Memory B cell (primary cell): ENCODE data around the gene CLDN3.
"Not testable (repeated sequence)": the region's sequence is repeated elsewhere in the genome, so short reads cannot be mapped to it uniquely, and the experiment has no call there.

Experiments
- ATAC-seq: fragments of 150-1000 bp; cut with Tn5 transposase; 2 replicates; pipeline ENCODE4 v1.10.0; 2021; ENCODE audit warnings: low read depth, mild to moderate bottlenecking, moderate library complexity
- DNase-seq, 2 donors: peaks; one replicate each; pipeline ENCODE4 v3.0.0; 2022; ENCODE audit warnings: low spot score in 2 of 2
- H3K27ac Mint-ChIP-seq: one replicate; pipeline ENCODE4 v1.8.0; 2022; ENCODE audit warnings: mild to moderate bottlenecking, moderate library complexity, mixed read lengths
- H3K27me3 Mint-ChIP-seq: one replicate; pipeline ENCODE4 v1.8.0; 2022; ENCODE audit warnings: mixed read lengths
- H3K36me3 Mint-ChIP-seq: one replicate; pipeline ENCODE4 v1.8.0; 2022; ENCODE audit warnings: mild to moderate bottlenecking, mixed read lengths
- H3K4me1 Mint-ChIP-seq: one replicate; pipeline ENCODE4 v1.8.0; 2022; ENCODE audit warnings: mixed read lengths
- H3K4me3 Mint-ChIP-seq: one replicate; pipeline ENCODE4 v1.8.0; 2022; ENCODE audit warnings: mild to moderate bottlenecking, moderate library complexity, mixed read lengths
- H3K9me3 Mint-ChIP-seq: one replicate; pipeline ENCODE4 v1.8.0; 2022; ENCODE audit warnings: mixed read lengths

CLDN3 gene

DNA sequence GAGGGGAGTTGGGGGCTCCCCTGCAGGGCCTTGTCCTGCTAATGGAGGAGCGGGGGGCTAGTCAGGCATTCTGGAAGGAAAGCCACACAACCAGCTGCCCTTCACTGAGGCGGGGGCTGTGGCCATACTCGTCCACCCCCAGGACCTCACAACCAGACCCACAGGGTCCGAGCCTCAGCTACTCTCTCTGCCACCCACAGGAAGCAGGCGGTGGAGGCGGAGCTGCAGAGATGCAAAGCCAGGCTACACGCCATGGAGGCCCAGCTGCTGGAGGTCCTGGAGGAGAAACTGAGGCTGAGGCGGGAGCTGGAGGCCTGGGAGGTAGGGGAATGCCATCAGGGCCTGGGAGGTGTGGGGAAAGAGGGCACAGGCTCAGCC, 34.6 kb downstream of the CLDN3 start:
- H3K4me1 Mint-ChIP-seq = peaks cover 9% of the 10 kb centered on the region
- no peak overlapping the region for H3K27ac Mint-ChIP-seq
- DNase-seq = no peak
- no peaks in the 10 kb centered on the region for H3K27me3 Mint-ChIP-seq
- no peak overlapping the region for H3K4me3 Mint-ChIP-seq
- no peaks in the 10 kb centered on the region for H3K36me3 Mint-ChIP-seq
- no peaks in the 10 kb centered on the region for H3K9me3 Mint-ChIP-seq
- no peak for ATAC-seq

- H3K27me3 Mint-ChIP-seq = peaks cover 2% of the 10 kb centered on the region
- H3K36me3 Mint-ChIP-seq = no peaks in the 10 kb centered on the region
- no peaks in the 10 kb centered on the region for H3K9me3 Mint-ChIP-seq
- peak; percentile 23 for ATAC-seq
- no peak overlapping the region for H3K27ac Mint-ChIP-seq
- H3K4me3 Mint-ChIP-seq = no peak overlapping the region
- peak; percentile 68 to 71 for DNase-seq
- H3K4me1 Mint-ChIP-seq = peaks cover 9% of the 10 kb centered on the region
Observed at GRCh38 chr7:73734619-73735527, 35.2 kb downstream of the CLDN3 start.

DNA sequence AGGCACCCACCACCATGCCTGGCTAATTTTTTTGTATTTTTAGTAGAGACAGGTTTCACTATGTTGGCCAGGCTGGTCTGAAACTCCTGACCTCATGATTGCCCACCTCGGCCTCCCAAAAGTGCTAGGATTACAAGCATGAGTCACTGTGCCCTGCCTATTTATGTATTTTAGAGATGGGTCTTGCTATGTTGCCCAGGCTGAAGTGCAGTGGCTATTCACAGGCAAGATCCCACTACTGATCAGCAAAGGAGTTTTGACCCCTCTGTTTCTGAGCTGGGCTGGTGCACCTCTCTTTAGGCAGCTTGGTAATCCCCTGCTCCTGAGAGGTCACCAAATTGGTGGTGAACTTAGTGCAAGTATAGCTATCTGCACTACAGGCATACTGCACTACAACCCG, 37.7 kb downstream of the CLDN3 start:
- no peak overlapping the region for H3K27ac Mint-ChIP-seq
- ATAC-seq (no peak), DNase-seq (no peak)
- peaks cover 4% of the 10 kb centered on the region for H3K4me1 Mint-ChIP-seq
- no peak overlapping the region for H3K4me3 Mint-ChIP-seq
- H3K27me3 Mint-ChIP-seq = peaks cover 8% of the 10 kb centered on the region
- H3K9me3 Mint-ChIP-seq = no peaks in the 10 kb centered on the region
- no peaks in the 10 kb centered on the region for H3K36me3 Mint-ChIP-seq

DNA sequence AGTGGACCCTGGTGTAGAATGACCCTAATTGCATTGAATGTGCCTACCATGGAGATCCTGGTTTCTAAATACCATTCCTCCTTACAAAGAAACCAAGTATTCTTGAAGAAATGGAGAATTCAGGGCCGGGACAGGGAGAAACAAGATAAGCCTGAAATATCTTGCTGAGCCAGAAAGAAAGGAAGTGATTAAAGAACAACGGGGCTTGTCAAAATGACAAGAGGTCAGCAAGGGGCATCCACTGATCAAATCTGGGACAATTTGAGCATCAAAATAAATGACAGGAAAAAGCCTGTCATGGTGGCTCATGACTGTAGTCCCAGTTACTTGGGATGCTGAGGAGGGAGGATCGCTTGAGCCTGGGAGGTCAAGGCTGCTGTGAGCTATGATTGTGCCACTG, 39.6 kb downstream of the CLDN3 start:
- Mint-ChIP-seq H3K36me3 (no peaks in the 10 kb centered on the region), H3K4me1 (peaks cover 4% of the 10 kb centered on the region), H3K27ac (no peak overlapping the region), H3K4me3 (no peak overlapping the region), H3K27me3 (peaks cover 8% of the 10 kb centered on the region), H3K9me3 (no peaks in the 10 kb centered on the region)
- no peak for DNase-seq
- no peak for ATAC-seq

DNA sequence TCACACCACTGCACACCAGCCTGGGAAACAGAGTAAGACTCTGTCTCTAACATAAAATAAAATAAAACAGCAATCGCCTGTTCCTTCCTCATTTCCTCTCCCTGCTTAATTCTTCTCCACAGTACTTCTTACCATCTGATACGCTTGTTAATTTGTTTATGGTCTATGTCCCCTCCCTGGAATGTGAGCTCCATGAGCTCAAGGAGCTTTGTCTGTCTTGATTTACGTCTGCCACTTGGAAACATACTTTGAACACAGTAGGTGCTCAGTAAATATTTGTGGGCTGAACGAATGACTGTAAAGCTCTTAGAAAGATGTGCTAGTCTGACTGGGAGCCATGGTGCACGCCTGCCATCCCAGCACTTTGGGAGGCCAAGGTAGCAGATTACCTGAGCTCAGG, 41.5 kb downstream of the CLDN3 start:
- Mint-ChIP-seq H3K4me3 (no peak overlapping the region), H3K9me3 (no peaks in the 10 kb centered on the region), H3K36me3 (no peaks in the 10 kb centered on the region), H3K4me1 (no peaks in the 10 kb centered on the region), H3K27me3 (peaks cover 9% of the 10 kb centered on the region), H3K27ac (no peak overlapping the region)
- DNase-seq (no peak), ATAC-seq (no peak)

- H3K9me3 Mint-ChIP-seq = no peaks in the 10 kb centered on the region
- DNase-seq (no peak), ATAC-seq (no peak)
- H3K4me1 Mint-ChIP-seq = no peaks in the 10 kb centered on the region
- no peak overlapping the region for H3K4me3 Mint-ChIP-seq
- peaks cover 9% of the 10 kb centered on the region for H3K27me3 Mint-ChIP-seq
- H3K36me3 Mint-ChIP-seq = no peaks in the 10 kb centered on the region
- H3K27ac Mint-ChIP-seq = no peak overlapping the region
Observed at GRCh38 chr7:73727952-73728351, 42.1 kb downstream of the CLDN3 start.

DNA sequence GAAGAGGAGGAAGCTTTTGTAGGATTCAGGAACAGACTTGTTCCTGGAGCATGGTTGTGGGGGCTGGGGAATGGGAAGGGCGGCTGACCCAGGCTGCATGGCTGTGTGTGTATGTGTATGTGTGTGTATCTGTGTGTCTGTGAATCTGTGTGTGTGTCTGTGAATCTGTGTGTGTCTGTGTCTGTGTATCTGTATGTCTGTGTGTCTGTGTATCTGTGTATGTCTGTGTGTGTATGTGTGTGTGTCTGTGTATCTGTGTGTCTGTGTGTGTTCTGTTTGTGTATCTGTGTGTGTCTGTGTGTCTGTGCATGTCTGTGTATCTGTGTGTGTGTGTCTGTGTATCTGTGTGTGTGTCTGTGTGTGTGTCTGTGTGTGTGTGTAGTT, 44.0 kb downstream of the CLDN3 start:
- Mint-ChIP-seq H3K27ac (no peak overlapping the region), H3K36me3 (no peaks in the 10 kb centered on the region), H3K27me3 (peaks cover 9% of the 10 kb centered on the region), H3K4me3 (no peak overlapping the region), H3K9me3 (no peaks in the 10 kb centered on the region), H3K4me1 (no peaks in the 10 kb centered on the region)
- ATAC-seq (peak; percentile 21), DNase-seq (no peak)

DNA sequence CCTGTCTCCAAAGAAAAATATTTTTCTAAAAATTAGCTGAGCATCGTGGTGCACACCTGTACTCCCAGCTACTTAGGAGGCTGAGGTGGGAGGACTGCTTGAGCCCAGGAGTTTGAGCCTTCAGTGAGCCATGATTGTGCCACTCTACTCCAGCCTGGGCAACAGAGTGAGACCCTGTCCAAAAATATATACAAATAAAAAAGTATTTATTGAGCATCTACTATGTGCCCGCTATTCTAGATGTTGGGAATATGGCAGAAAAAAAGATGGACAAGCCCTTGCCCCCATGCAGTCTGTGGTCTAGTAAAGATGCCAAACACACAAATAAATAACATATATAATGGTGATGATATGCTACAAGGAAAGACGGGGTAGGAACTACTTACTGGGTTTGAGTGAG, 46.3 kb downstream of the CLDN3 start:
- H3K4me3 Mint-ChIP-seq = no peak overlapping the region
- DNase-seq (no peak), ATAC-seq (no peak)
- H3K27me3 Mint-ChIP-seq = peaks cover 8% of the 10 kb centered on the region
- peaks cover 5% of the 10 kb centered on the region for H3K4me1 Mint-ChIP-seq
- H3K9me3 Mint-ChIP-seq = no peaks in the 10 kb centered on the region
- no peak overlapping the region for H3K27ac Mint-ChIP-seq
- no peaks in the 10 kb centered on the region for H3K36me3 Mint-ChIP-seq

DNA sequence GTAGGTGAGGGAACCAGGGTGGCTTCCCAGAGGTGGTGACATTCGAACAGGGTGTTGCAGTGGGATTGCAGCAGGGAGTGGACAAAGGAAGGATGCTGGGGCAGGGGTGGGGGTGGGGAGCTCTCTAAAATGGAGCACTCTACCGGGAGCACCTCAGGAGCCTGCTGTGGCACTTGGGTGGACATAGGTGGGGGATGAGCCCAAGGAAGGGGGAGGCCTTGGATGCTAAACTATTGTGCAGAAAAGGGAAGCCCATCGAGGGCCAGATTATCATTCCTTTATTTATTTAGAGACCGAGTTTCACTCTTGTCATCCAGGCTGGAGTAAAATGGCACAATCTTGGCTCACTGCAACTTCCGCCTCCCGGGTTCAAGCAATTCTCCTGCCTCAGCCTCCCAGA, 47.3 kb downstream of the CLDN3 start:
- DNase-seq (no peak), ATAC-seq (no peak)
- peaks cover 5% of the 10 kb centered on the region for H3K27me3 Mint-ChIP-seq
- H3K9me3 Mint-ChIP-seq = no peaks in the 10 kb centered on the region
- H3K4me1 Mint-ChIP-seq = peaks cover 10% of the 10 kb centered on the region
- H3K4me3 Mint-ChIP-seq = no peak overlapping the region
- H3K27ac Mint-ChIP-seq = no peak overlapping the region
- H3K36me3 Mint-ChIP-seq = no peaks in the 10 kb centered on the region

- not testable (repeated sequence) for H3K4me3 Mint-ChIP-seq, DNase-seq, H3K27ac Mint-ChIP-seq, H3K27me3 Mint-ChIP-seq, H3K36me3 Mint-ChIP-seq, H3K9me3 Mint-ChIP-seq, ATAC-seq
- peaks cover 13% of the 10 kb centered on the region for H3K4me1 Mint-ChIP-seq
Observed at GRCh38 chr7:73722182-73722581, 47.9 kb downstream of the CLDN3 start.

DNA sequence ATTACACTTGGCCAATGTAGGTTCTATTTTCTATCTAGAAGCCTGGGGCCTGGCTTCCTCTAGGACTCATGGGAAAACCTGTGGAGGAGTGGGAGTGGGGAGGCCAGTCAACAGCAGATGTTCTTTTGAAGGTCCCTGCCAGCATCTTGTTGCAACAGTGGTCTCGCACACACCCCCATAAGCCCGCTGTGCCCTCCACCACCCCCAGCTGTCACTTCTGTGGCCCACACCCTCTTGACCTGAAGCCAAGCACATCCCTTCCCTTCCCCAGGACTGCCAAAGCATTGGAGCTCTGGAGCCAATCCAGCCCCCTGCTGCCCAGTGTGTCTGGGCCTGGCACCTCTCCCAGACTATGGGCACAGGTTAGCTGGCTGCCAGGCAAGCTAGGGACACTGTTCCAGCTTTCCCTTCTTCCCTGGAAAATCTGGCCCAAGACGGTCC, 48.7 kb downstream of the CLDN3 start:
- Mint-ChIP-seq H3K4me1 (peaks cover 16% of the 10 kb centered on the region), H3K9me3 (no peaks in the 10 kb centered on the region), H3K27me3 (peaks cover 9% of the 10 kb centered on the region), H3K36me3 (no peaks in the 10 kb centered on the region), H3K27ac (no peak overlapping the region), H3K4me3 (peak overlapping the region; percentile 33)
- DNase-seq (no peak), ATAC-seq (no peak)

DNA sequence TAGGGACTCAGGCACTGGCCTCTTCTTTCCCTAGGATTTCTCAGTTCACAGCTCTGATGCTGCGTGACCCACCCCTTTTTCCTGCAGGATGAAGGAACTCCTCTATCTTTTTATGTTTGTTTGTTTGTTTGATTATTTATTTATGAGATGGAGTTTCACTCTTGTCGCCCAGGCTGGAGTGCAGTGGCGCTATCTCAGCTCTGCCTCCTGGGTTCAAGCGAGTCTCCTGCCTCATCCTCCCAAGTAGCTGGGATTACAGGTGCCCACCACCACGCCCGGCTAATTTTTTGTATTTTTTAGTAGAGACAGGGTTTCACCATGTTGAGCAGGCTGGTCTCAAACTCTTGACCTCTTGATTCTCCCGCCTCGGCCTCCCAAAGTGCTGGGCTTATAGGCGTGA, 49.6 kb downstream of the CLDN3 start:
- H3K27me3 Mint-ChIP-seq, ATAC-seq, H3K27ac Mint-ChIP-seq, H3K36me3 Mint-ChIP-seq, DNase-seq, H3K9me3 Mint-ChIP-seq: not testable (repeated sequence)
- peak overlapping the region; percentile 84 for H3K4me3 Mint-ChIP-seq
- H3K4me1 Mint-ChIP-seq = peaks cover 16% of the 10 kb centered on the region

DNA sequence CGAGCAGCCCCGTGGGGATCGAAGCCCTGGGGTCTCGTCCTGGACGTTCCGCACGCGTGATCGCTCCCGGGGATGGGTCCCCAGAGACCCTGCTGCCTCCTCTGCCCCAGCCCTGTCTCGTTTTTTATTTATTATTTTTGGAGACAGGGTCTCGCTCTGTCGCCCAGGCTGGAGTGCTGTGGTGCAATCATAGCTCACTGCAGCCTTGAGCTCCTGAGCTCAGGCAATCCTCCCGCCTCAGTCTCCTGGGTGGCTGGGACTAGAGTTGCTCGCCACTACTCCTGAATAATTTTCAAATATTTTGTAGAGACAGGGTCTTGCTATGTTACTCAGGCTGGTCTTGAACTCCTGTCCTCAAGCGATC, 50.3 kb downstream of the CLDN3 start:
- no peaks in the 10 kb centered on the region for H3K36me3 Mint-ChIP-seq
- peaks cover 8% of the 10 kb centered on the region for H3K27me3 Mint-ChIP-seq
- no peaks in the 10 kb centered on the region for H3K9me3 Mint-ChIP-seq
- DNase-seq (no peak), ATAC-seq (peak; percentile 13)
- H3K4me1 Mint-ChIP-seq = peaks cover 16% of the 10 kb centered on the region
- H3K4me3 Mint-ChIP-seq = peak overlapping the region; percentile 84
- H3K27ac Mint-ChIP-seq = peak overlapping the region; percentile 1
